Right kidney (tissue), 9 donors: Measurements from ENCODE around the gene RNASEH1.

ENCODE experiments used
- DNase-seq: peaks from one replicate; pipeline ENCODE4 v3.0.0-alpha.2; 2016
- long read RNA-seq, 8 donors: transcript quantifications; one replicate each; lab custom pipeline, GENCODE V29; 2026

The RNASEH1 gene
- long read RNA-seq, donor 1, transcript RNASEH1-201 (8 exons, 1,887 nt), result major isoform, 6 of 6 reads
- long read RNA-seq, donor 1, partial matches to known transcripts, result 0 of 6 reads
- long read RNA-seq, donor 1, other reads (novel, unspliced or antisense), result 0 of 6 reads
- long read RNA-seq, donor 2, transcript RNASEH1-201 (8 exons, 1,887 nt), result major isoform, 5 of 5 reads
- long read RNA-seq, donor 2, partial matches to known transcripts, result 0 of 5 reads
- long read RNA-seq, donor 2, other reads (novel, unspliced or antisense), result 0 of 5 reads
- long read RNA-seq, donor 3, partial matches to known transcripts, result 656 of 1,431 reads
- long read RNA-seq, donor 3, other reads (novel, unspliced or antisense), result 774 of 1,431 reads
- long read RNA-seq, donor 4, transcript RNASEH1-201 (8 exons, 1,887 nt), result major isoform, 8 of 8 reads
- long read RNA-seq, donor 4, partial matches to known transcripts, result 0 of 8 reads
- long read RNA-seq, donor 4, other reads (novel, unspliced or antisense), result 0 of 8 reads
- long read RNA-seq, donor 5, transcript RNASEH1-201 (8 exons, 1,887 nt), result major isoform, 10 of 10 reads
- long read RNA-seq, donor 5, partial matches to known transcripts, result 0 of 10 reads
- long read RNA-seq, donor 5, other reads (novel, unspliced or antisense), result 0 of 10 reads
- long read RNA-seq, donor 6, transcript RNASEH1-201 (8 exons, 1,887 nt), result major isoform, 9 of 35 reads
- long read RNA-seq, donor 6, partial matches to known transcripts, result 16 of 35 reads
- long read RNA-seq, donor 6, other reads (novel, unspliced or antisense), result 10 of 35 reads
- long read RNA-seq, donor 7, transcript RNASEH1-201 (8 exons, 1,887 nt), result major isoform, 11 of 11 reads
- long read RNA-seq, donor 7, partial matches to known transcripts, result 0 of 11 reads
- long read RNA-seq, donor 7, other reads (novel, unspliced or antisense), result 0 of 11 reads
- long read RNA-seq, donor 8, partial matches to known transcripts, result 1,252 of 2,994 reads
- long read RNA-seq, donor 8, other reads (novel, unspliced or antisense), result 1,739 of 2,994 reads

DNA sequence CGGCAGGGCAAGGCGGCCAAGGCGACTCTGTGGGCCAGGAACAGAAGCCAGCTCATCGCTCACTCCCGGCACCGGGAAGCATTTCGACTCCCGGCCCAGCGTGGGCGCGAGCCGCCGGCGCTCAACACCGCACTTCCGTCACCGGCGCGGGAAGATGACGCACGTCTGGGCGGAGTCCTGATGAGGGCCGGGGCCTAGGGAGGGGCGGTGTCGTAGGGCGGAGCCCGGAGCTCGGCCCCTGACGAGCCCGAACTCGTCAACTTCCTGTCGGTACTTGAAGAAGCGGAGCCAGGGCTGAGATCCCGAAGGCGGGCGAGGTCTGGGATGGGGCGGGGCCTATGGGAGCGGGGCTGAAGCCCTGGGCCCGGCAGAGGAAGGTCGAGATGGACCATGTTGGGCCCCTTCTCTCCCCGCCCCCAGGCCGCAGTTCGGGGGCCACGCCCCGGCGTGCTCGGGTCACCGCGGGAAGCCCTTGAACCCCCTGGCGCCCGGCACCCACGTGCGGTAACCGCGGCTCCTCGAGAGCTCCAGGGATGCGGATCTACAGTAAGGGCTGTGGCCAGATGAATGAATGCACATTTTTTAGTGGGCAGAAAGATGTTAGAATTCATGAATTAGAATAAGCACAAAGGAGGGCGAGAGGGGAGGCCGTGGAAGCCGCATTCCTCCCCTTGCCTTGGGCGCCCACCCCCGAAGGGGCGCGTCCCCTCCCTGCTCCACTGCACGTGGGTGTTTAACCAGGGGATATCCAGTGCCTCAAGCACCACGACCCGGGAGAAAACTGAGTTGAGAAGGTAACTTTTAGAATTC, at the start of gene RNASEH1:
Gene RNASEH1 (minus strand): TSS at position 129 of the 810 bp plus-strand sequence. CDS start 73 bp downstream, at position 56.
- DNase-seq, result peak; percentile 92

DNA sequence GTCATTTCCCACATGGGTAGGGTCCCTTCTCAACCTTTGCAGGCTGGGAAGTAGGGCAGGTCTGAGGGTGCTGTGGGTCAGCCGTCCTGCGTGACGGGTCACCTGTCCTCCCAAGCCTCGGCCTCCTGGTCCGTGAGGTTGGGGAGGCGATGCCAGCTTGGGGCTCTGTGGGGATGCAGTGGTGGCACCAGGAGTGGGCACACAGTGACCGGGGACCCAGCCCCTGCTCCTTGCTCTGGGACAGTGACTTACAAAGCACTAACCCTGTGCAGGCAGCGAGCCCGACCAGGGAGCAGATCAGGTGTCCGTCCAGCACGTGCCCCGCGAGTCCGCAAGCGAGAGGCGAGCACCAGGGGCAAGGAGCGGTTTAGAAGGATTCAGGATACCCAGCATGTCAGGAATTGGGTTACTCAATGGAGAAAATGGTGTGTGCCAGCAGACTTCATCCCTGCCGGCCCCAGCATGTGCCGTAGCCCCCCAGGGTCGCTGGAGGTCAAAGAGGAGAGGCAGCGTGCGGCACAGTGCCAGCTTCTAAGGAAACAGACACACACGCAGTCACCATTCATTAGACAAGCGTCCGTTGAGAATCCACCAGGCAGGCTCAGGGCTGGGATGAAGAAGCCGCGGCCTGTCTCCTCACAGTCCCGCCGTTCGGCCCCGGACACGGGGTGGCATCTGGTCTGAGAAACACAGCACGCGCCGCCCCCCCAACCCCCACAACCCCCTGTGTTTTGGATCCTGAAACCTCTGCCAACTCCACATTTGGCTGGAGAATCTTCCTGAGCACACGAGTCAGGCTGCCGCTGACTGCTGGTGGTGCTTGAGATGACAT, 48.5 kb upstream of the RNASEH1 start:
- DNase-seq, result no peak

GRCh38 chr2:3606028-3606369, 47.9 kb upstream of the RNASEH1 start:
- DNase-seq, result no peak

DNA sequence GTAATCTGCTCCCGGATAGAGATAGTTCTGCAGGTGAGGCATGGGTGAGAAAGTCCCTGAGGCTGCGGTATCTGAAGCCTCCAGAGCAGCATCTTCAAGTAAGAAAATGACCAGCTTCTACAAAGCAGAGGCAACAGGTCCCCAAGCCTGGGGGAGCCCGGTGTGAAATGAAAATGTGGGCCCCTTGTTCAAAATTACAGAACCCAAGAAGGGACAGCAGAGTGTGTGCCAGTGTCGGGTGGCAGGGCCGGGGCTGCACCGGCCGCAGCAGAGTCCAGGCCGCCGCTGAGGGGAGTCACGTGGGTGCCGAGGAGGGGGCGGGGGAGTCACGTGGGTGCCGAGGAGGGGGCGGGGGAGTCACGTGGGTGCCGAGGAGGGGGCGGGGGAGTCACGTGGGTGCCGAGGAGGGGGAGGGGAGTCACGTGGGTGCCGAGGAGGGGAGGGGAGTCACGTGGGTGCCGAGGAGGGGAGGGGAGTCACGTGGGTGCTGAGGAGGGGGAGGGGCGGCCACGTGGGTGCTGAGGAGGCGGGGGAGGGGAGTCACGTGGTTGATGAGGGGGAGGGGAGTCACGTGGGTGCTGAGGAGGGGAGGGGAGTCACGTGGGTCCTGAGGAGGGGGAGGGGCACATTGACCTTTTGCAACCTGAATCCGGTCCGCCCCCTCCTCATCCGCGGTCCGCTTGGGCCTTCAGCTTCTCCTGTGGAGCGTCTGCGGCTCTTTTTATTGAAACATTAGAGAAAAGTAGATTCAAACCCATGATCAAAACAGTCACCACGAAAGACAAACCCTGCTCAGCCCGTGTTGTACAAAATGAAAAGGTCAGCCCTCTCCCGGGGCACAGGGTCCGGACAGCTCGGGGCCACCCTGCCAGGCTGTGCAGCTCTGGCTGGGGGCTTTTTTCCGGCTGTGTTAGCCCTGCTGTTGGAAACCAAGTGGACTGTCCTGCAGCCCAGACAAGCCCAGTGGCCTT, 47.1 kb upstream of the RNASEH1 start:
- peak; percentile 46 for DNase-seq

DNA sequence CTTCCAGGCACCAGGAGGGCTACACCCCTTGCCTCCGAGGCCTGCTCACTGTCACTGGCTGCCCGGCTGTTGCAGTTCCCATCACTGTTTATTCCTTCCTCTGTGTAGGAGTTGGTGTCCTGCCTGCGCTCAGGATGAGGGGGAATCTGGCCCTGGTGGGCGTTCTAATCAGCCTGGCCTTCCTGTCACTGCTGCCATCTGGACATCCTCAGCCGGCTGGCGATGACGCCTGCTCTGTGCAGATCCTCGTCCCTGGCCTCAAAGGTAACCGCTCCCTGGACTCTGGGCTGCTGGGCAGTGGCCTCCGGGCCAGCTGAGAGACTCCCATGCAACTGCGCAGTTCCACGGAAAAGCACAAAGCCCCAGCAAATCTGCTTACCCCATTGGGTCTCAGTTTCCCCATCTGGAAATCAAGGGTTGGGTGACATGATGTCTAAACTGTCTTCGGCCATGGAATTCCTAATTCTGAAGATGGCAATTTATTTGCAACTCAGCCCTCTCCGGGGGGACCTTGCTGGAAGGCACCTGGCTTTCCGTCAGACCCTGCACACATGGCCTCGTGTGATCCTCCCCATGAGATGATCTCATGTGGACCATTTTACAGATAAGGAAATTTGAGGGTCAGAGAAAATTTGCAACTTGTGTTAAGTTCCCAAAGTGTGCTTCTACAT, 46.2 kb upstream of the RNASEH1 start:
- DNase-seq, result no peak

DNA sequence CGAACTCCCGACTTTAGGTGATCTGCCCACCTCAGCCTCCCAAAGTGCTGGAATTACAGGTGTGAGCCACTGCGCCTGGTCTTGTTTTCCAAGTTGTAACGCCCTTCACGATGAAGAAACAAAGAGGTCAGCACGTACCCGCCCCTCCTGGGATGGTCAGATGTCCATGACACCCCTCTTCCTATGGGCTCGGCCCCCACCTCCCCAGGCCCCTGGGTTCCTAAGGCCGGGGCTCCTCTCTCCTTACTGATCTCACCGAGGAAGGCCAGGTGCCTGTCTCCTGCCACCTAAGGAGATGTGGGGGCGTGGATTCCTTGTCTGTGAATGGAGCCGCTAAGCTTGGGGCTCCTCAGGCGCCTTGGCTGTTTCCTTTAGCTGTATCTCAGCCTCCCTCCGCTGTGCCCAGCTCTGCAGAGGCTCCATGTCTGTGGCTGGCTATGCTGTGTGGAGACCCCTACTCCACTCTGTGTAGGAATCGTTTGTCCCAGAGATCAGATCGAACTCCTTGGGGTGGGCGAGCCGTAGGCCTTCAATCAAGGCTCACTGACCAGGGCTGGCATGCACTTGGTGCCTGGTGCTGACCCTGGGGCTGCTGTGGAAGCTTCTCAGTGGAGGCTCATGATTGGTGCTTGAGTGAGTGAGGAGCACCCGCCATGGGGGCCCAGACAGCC, 45.5 kb upstream of the RNASEH1 start:
- no peak for DNase-seq

DNA sequence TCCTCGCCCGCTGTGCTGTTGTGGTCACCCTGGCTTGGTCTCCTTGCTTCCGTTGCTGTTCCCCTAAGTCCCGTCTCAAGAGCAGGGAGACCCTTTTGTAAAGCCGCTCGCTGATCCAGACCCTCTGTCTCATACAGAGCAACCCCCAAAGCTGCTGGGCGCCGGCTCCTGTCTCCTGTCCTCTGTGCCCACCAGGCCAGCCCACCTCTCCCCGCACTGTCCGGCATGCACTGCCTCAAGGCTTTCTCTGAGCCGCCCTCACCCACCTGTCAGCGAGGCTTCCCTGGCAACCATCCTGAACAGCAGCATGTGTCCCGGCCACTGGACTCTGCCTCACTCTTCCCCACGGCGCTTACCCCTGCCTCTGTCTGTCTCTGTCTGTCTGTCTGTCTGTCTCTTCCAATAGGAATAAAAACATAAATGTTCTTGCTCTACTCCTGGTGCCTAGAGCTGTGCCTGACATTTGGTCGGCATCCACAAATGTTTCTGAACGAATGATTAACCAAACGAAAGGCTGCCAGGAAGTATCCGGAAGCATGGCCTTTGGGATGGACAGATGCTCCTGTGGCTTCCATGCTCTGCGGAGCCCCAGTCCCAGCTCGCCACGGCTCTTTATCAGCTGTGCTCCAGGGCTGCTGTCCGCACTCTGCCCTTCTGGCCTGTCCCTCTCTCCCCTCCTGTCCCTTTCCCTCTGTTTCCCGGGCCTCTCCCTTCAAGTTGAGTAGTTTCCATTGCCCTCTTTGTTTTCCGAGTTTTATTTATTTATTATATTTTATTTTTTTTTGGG, 44.6 kb upstream of the RNASEH1 start:
- DNase-seq, result no peak

GRCh38 chr2:3601561-3602271, 43.6 kb upstream of the RNASEH1 start:
- no peak for DNase-seq

- DNase-seq, result no peak
These were observed 42.2 kb upstream of the RNASEH1 start for GRCh38 chr2:3600256-3600855.

- DNase-seq, result no peak
These were observed 41.0 kb upstream of the RNASEH1 start for GRCh38 chr2:3598912-3599854.

DNA sequence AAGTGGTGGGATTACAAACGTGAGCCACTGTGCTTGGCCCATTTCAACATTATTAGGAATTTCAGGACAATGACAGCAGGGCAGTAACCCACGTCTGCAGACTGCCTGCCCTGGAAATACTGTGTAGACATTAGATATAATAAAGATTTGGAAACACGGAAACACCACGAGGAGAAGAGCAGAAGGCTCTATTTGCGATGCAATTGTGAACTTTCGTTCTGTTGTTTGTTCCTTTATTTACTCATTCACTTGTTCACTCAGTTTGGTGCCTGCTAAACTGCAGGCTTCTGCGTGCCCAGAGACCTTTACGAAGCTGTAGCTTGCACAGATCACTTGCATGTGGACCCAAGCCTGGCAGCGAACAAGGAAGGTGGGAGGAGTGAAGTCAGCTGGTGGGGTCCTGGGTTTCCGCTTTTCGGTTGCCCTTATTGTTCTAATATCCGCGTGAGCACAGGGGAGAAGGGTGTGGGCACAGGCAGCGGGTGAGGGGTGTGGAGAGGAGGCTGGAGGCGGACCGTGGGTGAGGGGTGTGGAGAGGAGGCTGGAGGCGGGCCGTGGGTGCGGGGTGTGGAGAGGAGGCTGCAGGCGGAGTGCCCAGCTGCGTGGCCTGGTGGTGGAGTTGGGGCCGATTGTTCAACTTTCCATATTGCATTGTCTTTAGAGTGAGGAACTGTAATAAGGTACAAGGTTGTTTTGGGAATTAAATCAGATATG, 40.2 kb upstream of the RNASEH1 start:
- DNase-seq, result no peak

DNA sequence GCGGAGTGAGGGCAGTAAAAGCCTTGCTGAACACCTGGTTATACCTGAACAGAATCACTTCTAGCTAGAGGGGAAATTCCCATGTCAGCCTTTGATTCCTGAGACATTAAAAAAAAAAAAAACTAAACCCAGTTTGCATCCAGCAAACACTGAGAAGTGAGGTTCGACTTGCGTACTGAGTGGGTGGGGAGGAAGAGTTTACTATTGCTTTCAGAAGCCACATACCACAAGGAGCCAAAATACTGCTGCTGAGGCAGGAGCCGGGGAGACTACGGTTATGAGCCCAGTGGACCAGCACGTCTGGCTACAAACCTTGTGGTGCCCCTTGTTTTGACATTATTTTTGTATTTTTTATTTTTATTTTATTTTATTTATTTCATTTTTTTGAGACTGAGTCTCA, 39.4 kb upstream of the RNASEH1 start:
- no peak for DNase-seq

DNA sequence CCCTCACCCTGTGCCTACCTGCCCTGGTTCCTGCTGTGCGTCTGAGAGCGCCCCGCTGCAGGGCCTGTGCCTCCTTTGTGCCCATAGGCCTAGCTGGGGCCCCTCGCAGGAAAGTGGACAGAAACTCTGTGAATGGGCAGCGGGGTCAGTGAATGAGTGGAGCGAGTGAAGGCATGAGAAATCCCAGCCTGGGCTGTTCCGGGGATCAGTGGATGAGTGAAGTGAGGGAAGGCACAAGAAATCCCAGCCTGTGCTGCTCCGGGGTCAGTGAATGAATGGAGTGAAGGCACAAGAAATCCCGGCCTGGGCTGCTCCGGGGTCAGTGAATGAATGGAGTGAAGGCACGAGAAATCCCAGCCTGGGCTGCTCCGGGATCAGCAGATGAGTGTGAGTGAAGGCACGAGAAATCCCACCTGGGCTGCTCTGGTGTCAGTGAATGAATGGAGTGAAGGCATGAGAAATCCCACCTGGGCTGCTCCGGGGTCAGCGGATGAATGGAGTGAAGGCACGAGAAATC, 38.8 kb upstream of the RNASEH1 start:
- DNase-seq, result no peak

DNA sequence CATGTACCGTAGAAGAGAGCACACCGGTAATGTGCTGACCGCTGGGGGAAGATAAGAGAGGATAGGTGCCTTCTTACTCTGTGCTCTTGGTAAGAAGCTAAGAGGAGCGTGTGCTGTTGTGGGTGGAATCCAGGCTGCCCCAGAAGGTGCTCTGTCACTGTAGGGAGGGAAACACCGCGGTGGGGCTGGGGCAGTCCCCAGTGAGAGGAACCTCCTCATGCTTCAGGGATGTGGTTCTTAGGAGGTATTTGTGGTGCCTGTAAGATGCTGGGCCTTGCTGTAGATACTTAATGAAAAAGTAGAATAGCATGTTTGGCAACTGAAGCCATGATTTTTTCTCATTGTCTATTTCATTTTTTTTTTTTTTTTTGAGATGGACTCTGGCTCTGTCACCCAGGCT, 37.9 kb upstream of the RNASEH1 start:
- no peak for DNase-seq

- no peak for DNase-seq
These were observed 37.3 kb upstream of the RNASEH1 start for GRCh38 chr2:3595404-3595803.
